ENCODE measurements around the gene NMT2.

NMT2 gene

DNA sequence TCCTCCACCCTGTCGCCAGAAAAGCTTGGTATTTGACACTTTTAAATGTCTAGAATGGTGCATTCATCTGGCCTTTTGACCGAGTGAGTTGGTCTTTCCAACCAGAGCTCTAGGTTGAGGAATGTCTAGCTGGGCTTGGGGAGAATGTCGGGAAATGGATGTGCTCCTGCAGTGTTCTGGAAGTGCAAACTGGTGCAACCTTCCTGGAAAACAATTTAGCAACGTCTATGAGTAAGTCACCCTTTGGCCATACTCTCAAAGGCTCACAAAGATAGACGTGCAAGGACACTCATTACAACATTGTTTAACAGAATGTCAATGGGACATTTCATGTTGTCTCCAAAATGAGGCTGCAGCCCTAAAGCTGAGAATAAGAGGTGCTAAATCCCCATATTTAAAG is 12.2 kb upstream of the NMT2 start:
- FAIRE-seq: no peak
- TF ChIP-seq, protein P1, sequence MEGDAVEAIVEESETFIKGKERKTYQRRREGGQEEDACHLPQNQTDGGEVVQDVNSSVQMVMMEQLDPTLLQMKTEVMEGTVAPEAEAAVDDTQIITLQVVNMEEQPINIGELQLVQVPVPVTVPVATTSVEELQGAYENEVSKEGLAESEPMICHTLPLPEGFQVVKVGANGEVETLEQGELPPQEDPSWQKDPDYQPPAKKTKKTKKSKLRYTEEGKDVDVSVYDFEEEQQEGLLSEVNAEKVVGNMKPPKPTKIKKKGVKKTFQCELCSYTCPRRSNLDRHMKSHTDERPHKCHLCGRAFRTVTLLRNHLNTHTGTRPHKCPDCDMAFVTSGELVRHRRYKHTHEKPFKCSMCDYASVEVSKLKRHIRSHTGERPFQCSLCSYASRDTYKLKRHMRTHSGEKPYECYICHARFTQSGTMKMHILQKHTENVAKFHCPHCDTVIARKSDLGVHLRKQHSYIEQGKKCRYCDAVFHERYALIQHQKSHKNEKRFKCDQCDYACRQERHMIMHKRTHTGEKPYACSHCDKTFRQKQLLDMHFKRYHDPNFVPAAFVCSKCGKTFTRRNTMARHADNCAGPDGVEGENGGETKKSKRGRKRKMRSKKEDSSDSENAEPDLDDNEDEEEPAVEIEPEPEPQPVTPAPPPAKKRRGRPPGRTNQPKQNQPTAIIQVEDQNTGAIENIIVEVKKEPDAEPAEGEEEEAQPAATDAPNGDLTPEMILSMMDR (IDR thresholded peaks at IDR 0.05; ENCODE audit: insufficient read depth, missing control alignments): no peak
- DNase-seq (ENCODE audit: insufficient read length, low spot score): no peak

DNA sequence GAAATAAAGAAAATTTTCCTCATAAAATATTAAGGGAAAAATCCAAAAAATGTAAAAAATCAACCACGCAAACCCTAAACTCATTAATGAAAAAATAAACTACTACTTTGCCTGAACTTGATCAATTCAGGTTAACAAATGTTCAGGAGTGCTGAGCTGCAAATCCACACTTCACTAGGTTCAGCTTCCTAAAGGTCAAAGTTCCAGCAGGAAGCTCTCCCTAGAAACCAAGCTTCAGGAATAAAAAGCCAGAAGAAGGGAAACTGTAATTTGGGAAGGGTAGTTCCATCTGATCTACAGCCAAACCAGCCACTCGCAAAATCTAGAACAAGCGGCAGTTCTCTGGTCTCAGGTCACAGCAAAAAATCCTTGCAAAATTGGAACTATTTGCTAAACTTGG is 7.8 kb upstream of the NMT2 start:
- TF ChIP-seq, protein P1 (IDR thresholded peaks at IDR 0.05; ENCODE audit: insufficient read depth, missing control alignments): no peak
- DNase-seq (ENCODE audit: insufficient read length, low spot score) (no peak), FAIRE-seq (no peak)

DNA sequence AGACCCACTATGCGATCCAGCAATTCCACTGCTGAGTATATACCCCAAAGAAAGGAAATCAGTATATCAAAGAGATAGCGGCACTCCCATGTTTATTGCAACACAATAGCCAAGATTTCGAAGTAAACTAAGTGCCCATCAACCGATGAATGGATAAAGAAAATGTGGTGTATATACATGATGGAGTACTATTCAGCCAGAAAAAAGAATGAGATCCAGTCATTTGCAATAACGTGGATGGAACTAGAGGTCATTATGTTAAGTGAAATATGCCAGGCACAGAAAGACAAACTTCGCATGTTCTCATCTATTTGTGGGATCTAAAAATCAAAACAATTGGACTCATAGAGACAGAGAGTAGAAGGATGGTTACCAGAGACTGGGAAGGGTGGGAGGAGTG is 7.1 kb upstream of the NMT2 start:
- DNase-seq (ENCODE audit: insufficient read length, low spot score) (no peak), FAIRE-seq (no peak)
- TF ChIP-seq, protein P1 (IDR thresholded peaks at IDR 0.05; ENCODE audit: insufficient read depth, missing control alignments): no peak

DNA sequence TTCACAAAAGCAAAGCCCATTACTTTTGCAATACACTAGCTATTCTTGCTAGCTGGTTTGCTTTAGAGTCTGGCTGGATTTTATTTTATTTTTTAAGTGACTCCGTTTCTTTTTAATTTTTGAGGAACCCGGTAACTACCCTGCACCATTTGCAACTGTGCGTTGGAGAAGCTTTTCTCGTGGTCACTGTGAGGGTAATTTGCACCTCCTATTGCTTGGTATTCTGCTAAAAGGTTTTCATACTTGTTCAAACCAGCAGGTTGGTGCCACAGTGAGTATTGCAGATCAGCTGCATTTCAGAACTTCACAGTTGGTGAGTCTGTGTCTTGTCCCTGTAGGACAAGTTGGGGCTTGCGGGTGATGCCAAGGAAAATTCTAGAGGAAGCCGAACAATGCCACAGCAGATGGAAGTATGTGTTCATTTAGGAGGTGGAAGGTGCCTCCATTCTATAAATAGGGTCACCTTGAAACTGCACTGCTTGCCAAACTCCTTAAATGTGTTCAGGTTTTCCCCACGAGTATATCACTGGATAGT is 3.9 kb upstream of the NMT2 start:
- no peak for FAIRE-seq
- TF ChIP-seq, protein P1 (IDR thresholded peaks at IDR 0.05; ENCODE audit: insufficient read depth, missing control alignments): no peak
- DNase-seq (ENCODE audit: insufficient read length, low spot score): no peak

DNA sequence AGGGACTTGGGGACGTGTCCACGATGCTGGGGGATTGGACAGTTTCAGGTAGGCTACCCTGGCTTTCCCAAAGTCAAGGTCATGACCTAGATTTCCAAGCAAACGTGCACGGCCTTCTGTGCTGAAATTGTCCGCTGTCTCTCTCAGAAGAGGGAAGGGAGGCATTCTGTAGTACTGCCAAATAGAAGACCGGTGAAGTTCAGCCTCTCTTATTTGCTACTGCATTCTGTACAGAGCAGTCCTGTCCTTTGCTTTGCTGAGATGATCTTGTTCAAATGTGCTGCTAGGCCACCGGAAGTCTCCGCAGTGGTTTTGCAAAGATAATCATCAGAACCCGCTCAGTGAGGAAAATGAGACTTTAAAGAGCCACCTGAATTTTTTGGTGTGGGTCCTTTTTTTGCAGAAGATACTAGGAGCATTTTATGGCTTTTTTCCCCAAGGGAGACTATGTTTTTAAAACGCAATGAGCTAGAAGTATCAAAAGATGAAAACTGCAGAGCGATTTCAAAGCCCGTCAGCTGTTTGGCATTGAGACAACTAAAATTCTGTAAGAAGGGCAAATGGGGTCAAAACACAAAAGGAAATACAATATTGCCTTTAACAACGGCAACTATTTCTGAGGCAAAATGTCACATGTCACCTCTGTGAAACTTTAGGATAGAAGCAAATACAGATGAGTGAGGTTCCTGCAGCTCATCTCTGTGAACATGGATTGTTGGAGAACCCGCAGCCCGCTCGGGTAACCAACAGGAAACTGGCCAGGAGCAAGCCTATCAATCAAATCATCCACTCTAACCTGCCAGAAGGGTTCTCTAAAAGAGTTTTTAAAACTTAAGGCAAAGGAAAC is 1.3 kb upstream of the NMT2 start:
- DNase-seq (ENCODE audit: insufficient read length, low spot score) (no peak), FAIRE-seq (no peak)
- TF ChIP-seq, protein P1 (IDR thresholded peaks at IDR 0.05; ENCODE audit: insufficient read depth, missing control alignments): no peak

DNA sequence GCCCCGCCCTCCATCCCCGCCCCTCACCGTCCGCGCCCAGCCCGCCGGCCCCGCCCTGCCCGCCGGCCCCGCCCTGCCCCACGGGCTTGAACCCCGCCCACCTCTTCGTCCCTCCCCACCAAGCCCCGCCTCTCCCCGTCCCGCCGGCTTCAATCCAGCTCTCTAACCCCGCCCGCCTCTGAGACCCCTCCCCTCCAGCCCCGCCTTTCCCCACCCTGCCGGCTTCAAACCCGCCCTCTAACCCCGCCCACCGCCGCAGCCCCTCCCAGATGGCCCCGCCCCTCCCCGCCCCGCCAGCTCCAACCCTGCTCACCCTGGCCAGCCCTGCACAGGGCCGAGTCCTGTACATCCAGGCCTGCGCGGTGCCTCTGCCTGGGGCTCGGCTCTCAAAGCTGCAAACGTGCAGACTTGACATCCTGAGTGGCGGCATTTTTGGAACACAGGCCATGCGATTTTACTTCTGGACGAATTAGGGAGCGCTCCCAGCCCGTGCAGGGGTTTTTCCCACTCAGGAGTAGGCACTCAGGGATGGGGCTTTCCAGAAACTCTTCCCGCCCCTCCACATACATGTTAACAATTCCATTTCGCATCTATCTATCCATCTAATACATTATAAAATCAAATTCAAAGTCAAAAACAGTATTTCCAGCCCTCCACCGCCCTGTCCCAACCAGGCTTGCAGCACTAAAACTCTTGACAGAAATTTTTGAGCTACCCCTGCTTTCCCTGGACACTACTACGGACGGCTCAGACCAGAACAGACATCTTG is 477 bp upstream of the NMT2 start:
- DNase-seq (ENCODE audit: insufficient read length, low spot score) (peak; percentile 68), FAIRE-seq (no peak)
- TF ChIP-seq, protein P1 (IDR thresholded peaks at IDR 0.05; ENCODE audit: insufficient read depth, missing control alignments): no peak

Measured in D721Med (cell line).